H1 (cell line): ENCODE results near the gene FGF1. TPM values are rescaled to one million over a fixed set of nuclear protein-coding genes. Genes with fewer than 3 reads are reported as not detected.

Source experiments
- CTCF ChIA-PET: fragments of 300-600 bp; sonication (Branson Sonifier 250); formaldehyde crosslinking; loops from one replicate; lab custom pipeline; 2021; ENCODE audit not compliant: partially characterized antibody; lab: Charles Lee
- POLR2A ChIA-PET: fragments of 300-600 bp; sonication (Branson Sonifier 250); formaldehyde crosslinking; loops from one replicate; lab custom pipeline; 2021; ENCODE audit warnings: inconsistent platforms; ENCODE audit not compliant: partially characterized antibody; lab: Charles Lee
- DNase-seq, 2 experiments: peaks; one replicate each; pipeline versions ENCODE4 v3.0.0 to v3.0.0-alpha.2; 2010 to 2022; ENCODE audit warnings: low spot score in 2 of 2, low read depth in 1 of 2, mixed read lengths in 1 of 2
- FAIRE-seq: peaks from 2 replicates; lab custom pipeline; 2011; peaks lifted over from hg19 to GRCh38; lab: Jason Lieb, UNC
- H2AFZ ChIP-seq: 2 replicates; pipeline ENCODE4 v1.8.1; 2012; ENCODE audit warnings: low read length, inconsistent platforms
- H2AK5ac ChIP-seq: 2 replicates; pipeline ENCODE4 v1.6.1; 2013; ENCODE audit warnings: low read depth, low read length
- H2BK120ac ChIP-seq: replicated peaks from 2 replicates; pipeline ENCODE3; 2013; ENCODE audit warnings: low read depth, low read length, inconsistent platforms
- H2BK12ac ChIP-seq: 2 replicates; pipeline ENCODE4 v1.6.1; 2013; ENCODE audit warnings: low read depth, low read length
- H2BK15ac ChIP-seq: 2 replicates; pipeline ENCODE4 v1.6.1; 2013; ENCODE audit warnings: low read length
- H2BK20ac ChIP-seq: 2 replicates; pipeline ENCODE4 v1.6.1; 2013; ENCODE audit warnings: low read length
- H2BK5ac ChIP-seq: 2 replicates; pipeline ENCODE4 v1.6.1; 2013; ENCODE audit warnings: low read depth, low read length
- H3K14ac ChIP-seq: 2 replicates; pipeline ENCODE4 v1.6.1; 2013; ENCODE audit warnings: inconsistent platforms; ENCODE audit not compliant: insufficient read length
- H3K18ac ChIP-seq: 2 replicates; pipeline ENCODE4 v1.6.1; 2013; ENCODE audit warnings: low read length; ENCODE audit errors: extremely low read depth
- H3K23ac ChIP-seq: 2 replicates; pipeline ENCODE4 v1.6.1; 2013; ENCODE audit warnings: inconsistent platforms; ENCODE audit not compliant: insufficient read length
- H3K23me2 ChIP-seq: 2 replicates; pipeline ENCODE4 v1.6.1; 2013; ENCODE audit warnings: low read depth, low read length
- H3K27ac ChIP-seq: 2 replicates; pipeline ENCODE4 v1.6.1; 2011; ENCODE audit warnings: low read depth, low read length, inconsistent platforms
- H3K27me3 ChIP-seq, 4 experiments: replicated peaks in 1 of 4; 1 replicate in 1 of 4; 2 replicates in 3 of 4; pipeline versions ENCODE4 v1.6.1 to v1.8.1; 2011 to 2013; ENCODE audit warnings: low read length in 3 of 4, mild to moderate bottlenecking in 3 of 4, inconsistent platforms in 2 of 4, mixed read lengths in 2 of 4, moderate library complexity in 1 of 4; ENCODE audit not compliant: control insufficient read depth in 3 of 4, insufficient read depth in 3 of 4; ENCODE audit errors: extremely low read depth in 1 of 4
- H3K36me3 ChIP-seq, 4 experiments: 2 replicates each; pipeline versions ENCODE4 v1.6.1 to v1.8.1; 2011 to 2013; ENCODE audit warnings: mild to moderate bottlenecking in 4 of 4, low read length in 3 of 4, moderate library complexity in 2 of 4, control low read depth in 1 of 4, inconsistent platforms in 1 of 4; ENCODE audit not compliant: insufficient read depth in 4 of 4, control insufficient read depth in 2 of 4
- H3K4ac ChIP-seq: replicated peaks from 2 replicates; pipeline ENCODE3; 2013; ENCODE audit warnings: low read length, low read depth, mixed read lengths, inconsistent platforms; ENCODE audit not compliant: insufficient read length
- H3K4me1 ChIP-seq, 4 experiments: replicated peaks in 1 of 4; 1 replicate in 1 of 4; 2 replicates in 3 of 4; pipeline versions ENCODE4 v1.6.1 to v1.8.1; 2011 to 2013; ENCODE audit warnings: low read length in 3 of 4, inconsistent platforms in 2 of 4, mixed read lengths in 1 of 4; ENCODE audit not compliant: insufficient read depth in 4 of 4, control insufficient read depth in 3 of 4
- H3K4me2 ChIP-seq, 2 experiments: 2 replicates each; pipeline versions ENCODE4 v1.6.1 to v1.8.1; 2011 to 2013; ENCODE audit warnings: low read depth in 2 of 2, low read length in 2 of 2, control low read depth in 1 of 2, inconsistent platforms in 1 of 2, mild to moderate bottlenecking in 1 of 2; ENCODE audit not compliant: insufficient read depth in 1 of 2
- H3K4me3 ChIP-seq, 4 experiments: fragments of 200-600, 300-600 bp in 1 of 4; sonication (generic), shearing (Covaris generic), sonication (Bioruptor Twin) in 1 of 4; 2 replicates each; pipeline versions ENCODE4 v1.5.1 to v1.8.1; 2011 to 2016; ENCODE audit warnings: low read length in 4 of 4, low read depth in 3 of 4, control low read depth in 2 of 4, inconsistent platforms in 2 of 4, mild to moderate bottlenecking in 2 of 4, mixed read lengths in 1 of 4, moderate library complexity in 1 of 4; ENCODE audit not compliant: insufficient read depth in 2 of 4; ENCODE audit errors: extremely low read depth in 1 of 4
- H3K56ac ChIP-seq: replicated peaks from 2 replicates; pipeline ENCODE3; 2013; ENCODE audit warnings: low read depth, mild to moderate bottlenecking, mixed read lengths, low read length, inconsistent platforms; ENCODE audit not compliant: insufficient read length
- H3K79me1 ChIP-seq: 2 replicates; pipeline ENCODE4 v1.6.1; 2013; ENCODE audit warnings: low read depth, low read length, control low read depth
- H3K79me2 ChIP-seq, 2 experiments: 2 replicates each; pipeline versions ENCODE4 v1.6.1 to v1.8.1; 2012 to 2013; ENCODE audit warnings: low read length in 2 of 2, mild to moderate bottlenecking in 2 of 2, inconsistent platforms in 1 of 2; ENCODE audit not compliant: insufficient read depth in 2 of 2, control insufficient read depth in 1 of 2
- H3K9ac ChIP-seq, 4 experiments: replicated peaks in 1 of 4; 1 replicate in 1 of 4; 2 replicates in 3 of 4; pipeline versions ENCODE4 v1.6.1 to v1.8.1; 2011 to 2013; ENCODE audit warnings: low read depth in 3 of 4, low read length in 3 of 4, control low read depth in 2 of 4, mild to moderate bottlenecking in 2 of 4, moderate library complexity in 2 of 4, inconsistent platforms in 1 of 4; ENCODE audit errors: extremely low read depth in 1 of 4
- H3K9me3 ChIP-seq, 2 experiments: 2 replicates each; pipeline versions ENCODE4 v1.6.1 to v1.8.1; 2012 to 2013; ENCODE audit warnings: mild to moderate bottlenecking in 2 of 2, moderate library complexity in 2 of 2, control low read depth in 1 of 2, inconsistent platforms in 1 of 2, low read depth in 1 of 2, low read length in 1 of 2, mixed read lengths in 1 of 2; ENCODE audit not compliant: insufficient read depth in 2 of 2
- H4K20me1 ChIP-seq, 2 experiments: replicated peaks in 1 of 2; 2 replicates each; pipeline versions ENCODE3 to v1.8.1; 2011 to 2013; ENCODE audit warnings: inconsistent platforms in 2 of 2, low read length in 2 of 2, mild to moderate bottlenecking in 1 of 2; ENCODE audit not compliant: insufficient read depth in 2 of 2, control insufficient read depth in 1 of 2
- H4K5ac ChIP-seq: 2 replicates; pipeline ENCODE4 v1.6.1; 2013; ENCODE audit warnings: low read length, low read depth, mixed read lengths, inconsistent platforms; ENCODE audit not compliant: insufficient read length
- H4K8ac ChIP-seq: 2 replicates; pipeline ENCODE4 v1.8.0; 2013; ENCODE audit warnings: mild to moderate bottlenecking, moderate library complexity, low read length, inconsistent platforms; ENCODE audit not compliant: insufficient read depth; ENCODE audit errors: extremely low read depth
- H4K91ac ChIP-seq: replicated peaks from 2 replicates; pipeline ENCODE3; 2013; ENCODE audit warnings: low read length, mixed read lengths, inconsistent platforms; ENCODE audit not compliant: insufficient read length
- BCL11A ChIP-seq, 2 experiments: IDR thresholded peaks; one replicate each; pipeline ENCODE4 v1.6.1; 2011; ENCODE audit warnings: low read depth in 2 of 2, low read length in 2 of 2, mild to moderate bottlenecking in 2 of 2
- KDM4A ChIP-seq: IDR thresholded peaks from one replicate; pipeline ENCODE4 v1.7.1; 2012; ENCODE audit warnings: low read depth, mild to moderate bottlenecking, moderate library complexity, low read length, inconsistent platforms; ENCODE audit not compliant: severe bottlenecking
- POU5F1 ChIP-seq: IDR thresholded peaks from 2 replicates; pipeline ENCODE4 v1.6.1; 2011; ENCODE audit warnings: low read depth, mild to moderate bottlenecking, low read length, moderate library complexity
- RFX5 ChIP-seq: IDR thresholded peaks from 2 replicates; pipeline ENCODE4 v1.6.1; 2011; ENCODE audit warnings: low read depth, low read length, improper control_type of control experiment, borderline replicate concordance
- RXRA ChIP-seq: IDR thresholded peaks from 2 replicates; pipeline ENCODE4 v1.6.1; 2011; ENCODE audit warnings: low read depth, mild to moderate bottlenecking, low read length, moderate library complexity; ENCODE audit not compliant: insufficient read depth
- SIN3A ChIP-seq, 2 experiments: IDR thresholded peaks in 1 of 2; conservative IDR thresholded peaks in 1 of 2; 2 replicates each; pipeline ENCODE4 v1.6.1; 2011 to 2012; ENCODE audit warnings: low read length in 2 of 2, improper control_type of control experiment in 1 of 2, low read depth in 1 of 2, mild to moderate bottlenecking in 1 of 2
- TAF1 ChIP-seq: IDR thresholded peaks from 2 replicates; pipeline ENCODE4 v1.6.1; 2011; ENCODE audit warnings: mild to moderate bottlenecking, low read depth, low read length
- WGBS, 2 experiments: shearing (Covaris generic) in 1 of 2; methylation state at CpG; one replicate each; pipeline versions ENCODE4 v1.1.6 to v1.1.7; 2013 to 2015; ENCODE audit warnings: low lambda C conversion rate in 2 of 2, mixed read lengths in 2 of 2, inconsistent platforms in 1 of 2, low coverage in 1 of 2, missing lambda C conversion rate in 1 of 2; ENCODE audit not compliant: insufficient replicate concordance in 2 of 2, insufficient coverage in 1 of 2, insufficient read length in 1 of 2; ENCODE audit errors: extremely low coverage in 1 of 2, missing lambda C conversion rate in 1 of 2; 5-methylcytosine and 5-hydroxymethylcytosine counted together
- polyA plus RNA-seq, 7 experiments: library from polyadenylated mRNA; depleted of rRNA in 3 of 7; stranded (reverse) in 5 of 7; unstranded in 2 of 7; fragments of >200 nt in 5 of 7; fragments of 200-250 nt in 2 of 7; gene quantifications; 1 replicate in 5 of 7; 2 replicates in 1 of 7; 4 replicates in 1 of 7; pipeline versions ENCODE4 v1.2.1 to v1.2.3, GENCODE V29; 2011 to 2013; ENCODE audit warnings: missing spikeins in 2 of 7, mixed read lengths in 2 of 7
- total RNA-seq: library from RNA; stranded (reverse); fragmentation: NEBNext Ultra II Directional; extraction: Animal tissue kit (Norgen Biotek cat#: 25700); gene quantifications from 2 replicates; pipeline ENCODE4 v1.2.1, GENCODE V29; 2021
- TF ChIP-seq, protein P1 (sequence below): IDR thresholded peaks from 2 replicates; pipeline ENCODE4 v1.6.1; 2012; ENCODE audit warnings: low read length, inconsistent platforms

Gene FGF1
- total and polyA plus RNA-seq, 2 of the 8 experiments (the other 6 are each of a cell fraction or from before 2014, with no cell fraction given): 0.30 to 0.50 TPM

DNA sequence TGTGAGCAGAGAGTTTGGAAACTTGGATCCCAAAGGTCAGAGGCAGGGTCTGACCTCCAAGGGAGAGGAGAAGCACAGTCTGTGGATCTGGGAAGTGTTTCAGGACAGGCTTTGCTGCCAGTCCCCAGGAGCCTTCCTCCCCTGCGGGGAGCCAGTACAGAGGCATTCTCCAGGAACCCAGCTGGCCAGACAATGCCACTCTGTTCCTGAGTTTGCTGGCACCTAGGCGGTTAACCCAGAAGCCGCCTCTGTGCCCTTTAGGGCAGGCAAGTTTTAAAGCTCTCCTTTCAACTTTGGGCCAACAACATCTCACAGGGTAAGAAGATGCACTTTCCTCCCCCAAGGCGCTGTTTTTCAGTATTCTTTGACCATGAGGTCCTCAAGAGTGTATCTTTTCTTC lies 37.0 kb upstream of the FGF1 start:
- FAIRE-seq: no peak
- POLR2A ChIA-PET: interaction anchor here (1.1 to 1.8 kb wide), 3 partner anchors 10 to 22 kb away, joined by 3 to 8 read pairs (median 3); no protein-coding TSS in a partner anchor
- TF ChIP-seq, protein P1, sequence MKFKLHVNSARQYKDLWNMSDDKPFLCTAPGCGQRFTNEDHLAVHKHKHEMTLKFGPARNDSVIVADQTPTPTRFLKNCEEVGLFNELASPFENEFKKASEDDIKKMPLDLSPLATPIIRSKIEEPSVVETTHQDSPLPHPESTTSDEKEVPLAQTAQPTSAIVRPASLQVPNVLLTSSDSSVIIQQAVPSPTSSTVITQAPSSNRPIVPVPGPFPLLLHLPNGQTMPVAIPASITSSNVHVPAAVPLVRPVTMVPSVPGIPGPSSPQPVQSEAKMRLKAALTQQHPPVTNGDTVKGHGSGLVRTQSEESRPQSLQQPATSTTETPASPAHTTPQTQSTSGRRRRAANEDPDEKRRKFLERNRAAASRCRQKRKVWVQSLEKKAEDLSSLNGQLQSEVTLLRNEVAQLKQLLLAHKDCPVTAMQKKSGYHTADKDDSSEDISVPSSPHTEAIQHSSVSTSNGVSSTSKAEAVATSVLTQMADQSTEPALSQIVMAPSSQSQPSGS: no peak
- TF ChIP-seq RXRA (no peak), BCL11A (IDR thresholded peaks at IDR 0.05; ENCODE audit: low read depth in 2 of 2, low read length in 2 of 2) (no peak), KDM4A (no peak), SIN3A (conservative IDR thresholded peaks at IDR 0.05 in 1 of 2, IDR thresholded peaks at IDR 0.05 in 1 of 2; ENCODE audit: low read depth in 1 of 2, low read length in 2 of 2) (no peak), RFX5 (no peak), POU5F1 (no peak), TAF1 (no peak)

More for the DNA sequence above, 37.0 kb upstream of the FGF1 start:
- no peak overlapping the region for H4K5ac ChIP-seq
- no peaks in the 10 kb centered on the region for H3K9me3 ChIP-seq
- no peak overlapping the region for H2BK20ac ChIP-seq
- H3K4ac ChIP-seq: no peak overlapping the region
- H2AK5ac ChIP-seq: no peak overlapping the region
- DNase-seq: no peak
- H4K91ac ChIP-seq: no peak overlapping the region
- WGBS, 2 experiments: 96% methylated on average over 4 of the region's 4 CpGs; no CpG with 5 or more reads in 1 of the 2 experiments
- no peak overlapping the region for H2BK5ac ChIP-seq
- H3K36me3 ChIP-seq: no peaks in the 10 kb centered on the region; a peak in 1 of 8 replicates
- H3K18ac ChIP-seq: no peak overlapping the region
- no peak overlapping the region for H3K56ac ChIP-seq
- no peaks in the 10 kb centered on the region for H3K79me2 ChIP-seq
- no peak overlapping the region for H3K23ac ChIP-seq
- no peak overlapping the region for H2AFZ ChIP-seq
- H3K27me3 ChIP-seq: no peaks in the 10 kb centered on the region; a peak in 1 of 7 replicates
- peaks cover 2 to 10% (median 3%) of the 10 kb centered on the region in 4 experiments; a peak in 6 of 7 replicates for H3K4me1 ChIP-seq
- CTCF ChIA-PET: interaction anchor here (0.7 to 15.0 kb wide), 7 partner anchors 10 to 192 kb away, joined by 3 to 627 read pairs (median 15); no protein-coding TSS in a partner anchor
- H3K14ac ChIP-seq: no peak overlapping the region
- H2BK12ac ChIP-seq: no peak overlapping the region
- no peak overlapping the region for H3K27ac ChIP-seq
- H3K4me3 ChIP-seq: no peak overlapping the region
- no peak overlapping the region for H3K9ac ChIP-seq
- H4K8ac ChIP-seq: no peak overlapping the region
- H2BK120ac ChIP-seq: no peak overlapping the region
- H2BK15ac ChIP-seq: no peak overlapping the region
- H3K79me1 ChIP-seq: no peaks in the 10 kb centered on the region
- no peak overlapping the region for H3K4me2 ChIP-seq
- no peaks in the 10 kb centered on the region for H4K20me1 ChIP-seq
- no peaks in the 10 kb centered on the region; the same call in 1 of the 2 replicates for H3K23me2 ChIP-seq
